Measurements from ENCODE around the gene TIMELESS.
"Not testable (repeated sequence)": the region's sequence is repeated elsewhere in the genome, so short reads cannot be mapped to it uniquely, and the experiment has no call there.

- TF ChIP-seq EZH2phosphoT487 (IDR thresholded peaks at IDR 0.05; ENCODE audit: insufficient read depth, low read depth); EZH2 (IDR thresholded peaks at IDR 0.05; ENCODE audit: insufficient read depth, poor library complexity, severe bottlenecking): not testable (repeated sequence)
Measured at GRCh38 chr12:56401125-56401524, 48.1 kb downstream of the TIMELESS start.
